ENCODE measurements around the gene LY9. TPM values are rescaled to one million over a fixed set of nuclear protein-coding genes. Genes with fewer than 3 reads are reported as not detected.

Gene LY9
- total RNA-seq, 1 donor from 2014 or later, result not detected

DNA sequence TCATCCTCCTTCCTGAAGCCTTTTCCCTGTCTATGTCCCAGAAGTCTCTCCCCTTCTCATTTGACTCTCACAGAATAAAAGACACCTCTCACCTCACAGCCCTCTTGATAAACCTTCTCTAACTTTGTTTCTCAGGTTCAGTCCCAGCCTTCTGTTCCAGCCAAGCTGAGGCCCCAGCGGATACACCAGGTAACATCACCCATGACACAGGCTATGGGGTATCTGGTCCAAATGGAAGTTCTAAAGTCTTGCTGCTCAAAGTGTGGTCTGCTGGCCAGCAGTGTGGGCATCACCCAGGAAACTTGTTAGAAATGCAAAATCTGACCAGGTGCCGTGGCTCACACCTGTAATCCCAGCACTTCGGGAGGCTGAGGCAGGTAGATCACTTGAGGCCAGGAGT, 23.2 kb downstream of the LY9 start:
- Mint-ChIP-seq H3K27me3 (ENCODE audit: insufficient read depth, low read depth) (peaks cover 2% of the 10 kb centered on the region), H3K4me1 (peaks cover 8% of the 10 kb centered on the region), H3K4me3 (no peak overlapping the region), H3K27ac (no peak overlapping the region), H3K36me3 (no peaks in the 10 kb centered on the region), H3K9me3 (no peaks in the 10 kb centered on the region)
- Histone ChIP-seq H3K79me2 (ENCODE audit: low read depth) (no peaks in the 10 kb centered on the region), H3K9ac (no peak overlapping the region), H3K4me1 (peaks cover 14% of the 10 kb centered on the region), H3K27me3 (no peaks in the 10 kb centered on the region), H3K27ac (no peak overlapping the region), H4K20me1 (ENCODE audit: low read depth) (no peaks in the 10 kb centered on the region), H3K9me3 (ENCODE audit: low read depth) (no peaks in the 10 kb centered on the region), H3K4me2 (no peak overlapping the region), H2AFZ (replicated peaks) (peak overlapping the region; percentile 94), H3K4me3 (no peak overlapping the region), H3K36me3 (no peaks in the 10 kb centered on the region), H3F3A (ENCODE audit: low read depth) (no peaks in the 10 kb centered on the region)
- DNase-seq (ENCODE audit: low spot score), result no peak
- TF ChIP-seq CTCF (IDR thresholded peaks at IDR 0.05) (no peak), EZH2phosphoT487 (IDR thresholded peaks at IDR 0.05) (no peak), EZH2 (IDR thresholded peaks at IDR 0.05) (no peak)

DNA sequence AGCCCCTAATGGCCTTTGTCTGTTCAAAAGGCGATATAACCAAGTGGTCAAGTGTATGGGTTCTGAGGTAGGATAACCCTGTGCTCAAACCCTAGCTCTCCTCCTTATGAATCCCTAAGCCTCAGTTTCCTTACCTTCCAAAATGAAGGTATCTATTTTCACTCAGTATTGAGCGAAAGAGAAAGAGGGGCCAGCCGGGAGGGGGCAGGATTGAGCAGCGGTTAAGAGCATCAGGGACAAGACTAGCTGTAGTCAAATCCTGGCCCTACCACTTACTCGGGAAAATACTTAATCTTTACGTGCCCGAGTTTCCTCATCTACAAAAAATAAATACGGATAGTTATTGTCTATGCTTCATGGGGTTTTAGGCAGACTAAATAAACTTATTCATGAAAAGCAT, 25.7 kb downstream of the LY9 start:
- H3K9me3 Mint-ChIP-seq, result no peaks in the 10 kb centered on the region
- no peak overlapping the region for H2AFZ ChIP-seq (replicated peaks)
- no peaks in the 10 kb centered on the region for H3K36me3 Mint-ChIP-seq

GRCh38 chr1:160823296-160823695, 27.3 kb downstream of the LY9 start:
- DNase-seq (ENCODE audit: low spot score), result no peak
- Mint-ChIP-seq H3K4me1 (peaks cover 4% of the 10 kb centered on the region), H3K36me3 (no peaks in the 10 kb centered on the region), H3K4me3 (no peak overlapping the region), H3K9me3 (no peaks in the 10 kb centered on the region), H3K27me3 (ENCODE audit: insufficient read depth, low read depth) (peaks cover 2% of the 10 kb centered on the region), H3K27ac (no peak overlapping the region)
- no peak overlapping the region for H3K4me3 ChIP-seq
- no peaks in the 10 kb centered on the region for H3F3A ChIP-seq (ENCODE audit: low read depth)
- H3K36me3 ChIP-seq, result no peaks in the 10 kb centered on the region
- no peaks in the 10 kb centered on the region for H3K79me2 ChIP-seq (ENCODE audit: low read depth)
- no peaks in the 10 kb centered on the region for H4K20me1 ChIP-seq (ENCODE audit: low read depth)
- no peaks in the 10 kb centered on the region for H3K9me3 ChIP-seq (ENCODE audit: low read depth)
- no peak overlapping the region for H3K9ac ChIP-seq
- no peaks in the 10 kb centered on the region for H3K27me3 ChIP-seq
- no peak overlapping the region for H3K27ac ChIP-seq
- no peak for TF ChIP-seq EZH2phosphoT487 (IDR thresholded peaks at IDR 0.05)
- TF ChIP-seq CTCF (IDR thresholded peaks at IDR 0.05), result no peak
- TF ChIP-seq EZH2 (IDR thresholded peaks at IDR 0.05), result no peak
- H2AFZ ChIP-seq (replicated peaks), result no peak overlapping the region
- H3K4me2 ChIP-seq, result no peak overlapping the region
- peaks cover 8% of the 10 kb centered on the region for H3K4me1 ChIP-seq

More for the DNA sequence above, 25.7 kb downstream of the LY9 start:
- DNase-seq (ENCODE audit: low spot score), result no peak
- no peaks in the 10 kb centered on the region for H3K27me3 ChIP-seq
- H3K9me3 ChIP-seq (ENCODE audit: low read depth), result no peaks in the 10 kb centered on the region
- Mint-ChIP-seq H3K27me3 (ENCODE audit: insufficient read depth, low read depth) (peaks cover 2% of the 10 kb centered on the region), H3K4me3 (no peak overlapping the region), H3K27ac (no peak overlapping the region), H3K4me1 (peaks cover 8% of the 10 kb centered on the region)
- H3K79me2 ChIP-seq (ENCODE audit: low read depth), result no peaks in the 10 kb centered on the region
- H4K20me1 ChIP-seq (ENCODE audit: low read depth), result no peaks in the 10 kb centered on the region
- no peak overlapping the region for H3K4me2 ChIP-seq
- H3K36me3 ChIP-seq, result no peaks in the 10 kb centered on the region
- H3K4me3 ChIP-seq, result no peak overlapping the region
- H3K27ac ChIP-seq, result no peak overlapping the region
- H3F3A ChIP-seq (ENCODE audit: low read depth), result no peaks in the 10 kb centered on the region
- H3K9ac ChIP-seq, result no peak overlapping the region
- TF ChIP-seq CTCF (IDR thresholded peaks at IDR 0.05) (peak; percentile 35), EZH2 (IDR thresholded peaks at IDR 0.05) (no peak)
- peaks cover 14% of the 10 kb centered on the region for H3K4me1 ChIP-seq

Data from neural progenitor cell (in vitro differentiated cells).